ENCODE results near the gene ETV1.

ETV1 gene

DNA sequence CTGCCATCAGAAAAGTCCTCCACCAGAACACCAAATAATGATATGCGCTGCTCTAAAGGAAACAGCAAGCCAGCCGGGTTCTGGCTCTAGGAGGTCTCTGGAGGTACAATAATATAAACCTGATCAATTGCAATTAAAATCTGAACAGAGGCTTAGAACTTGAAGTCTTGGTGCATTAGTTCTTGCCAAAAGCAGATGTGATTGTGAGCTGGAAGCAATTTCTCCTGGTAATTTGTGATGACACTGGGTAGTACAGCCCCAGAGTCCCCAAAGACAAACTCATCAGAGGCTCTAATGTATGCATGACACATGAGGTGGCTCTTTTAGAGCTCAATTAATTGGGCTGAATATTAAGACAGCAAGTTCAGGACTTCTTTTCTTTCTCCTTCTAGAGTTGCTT is 3.3 kb downstream of the ETV1 start:
- DNase-seq, result no peak

DNA sequence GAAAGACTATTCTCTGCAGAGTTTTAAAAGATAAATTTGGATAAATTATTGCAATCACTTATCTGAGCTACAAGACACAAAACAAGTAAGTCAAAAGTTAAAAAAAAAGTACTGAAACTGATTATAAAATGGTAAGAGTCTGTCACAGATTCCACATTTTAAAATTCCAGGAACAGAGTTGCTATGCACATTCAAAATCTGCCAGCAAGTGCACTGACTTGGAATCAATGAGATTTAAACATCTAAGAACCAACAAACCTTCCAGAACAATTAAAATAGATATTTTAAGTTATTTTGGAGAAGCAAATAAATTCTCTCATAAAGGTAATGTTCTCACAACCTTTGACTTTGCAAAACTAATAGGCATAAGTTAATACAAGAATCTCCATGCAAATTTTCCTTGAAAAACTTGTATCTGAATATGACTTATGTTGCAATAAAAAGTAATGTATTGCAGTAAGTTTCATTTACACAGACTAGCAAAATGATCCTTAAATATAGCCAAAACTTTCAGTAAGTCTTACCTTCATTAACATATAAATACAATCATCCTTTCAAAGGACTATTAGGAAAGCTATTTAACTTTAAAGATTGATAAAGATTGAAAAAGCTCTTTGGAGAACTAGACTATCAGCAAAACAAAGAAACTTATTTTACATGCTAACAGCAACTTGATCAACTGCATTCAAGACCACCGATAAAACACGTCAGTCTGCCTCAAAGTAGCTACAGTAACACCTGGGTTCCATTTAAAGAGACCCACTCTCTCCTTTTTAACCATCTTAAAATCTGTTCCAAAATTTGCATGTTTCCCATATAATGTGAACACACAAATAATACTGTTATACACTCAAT is 4.4 kb downstream of the ETV1 start:
- no peak for DNase-seq

DNA sequence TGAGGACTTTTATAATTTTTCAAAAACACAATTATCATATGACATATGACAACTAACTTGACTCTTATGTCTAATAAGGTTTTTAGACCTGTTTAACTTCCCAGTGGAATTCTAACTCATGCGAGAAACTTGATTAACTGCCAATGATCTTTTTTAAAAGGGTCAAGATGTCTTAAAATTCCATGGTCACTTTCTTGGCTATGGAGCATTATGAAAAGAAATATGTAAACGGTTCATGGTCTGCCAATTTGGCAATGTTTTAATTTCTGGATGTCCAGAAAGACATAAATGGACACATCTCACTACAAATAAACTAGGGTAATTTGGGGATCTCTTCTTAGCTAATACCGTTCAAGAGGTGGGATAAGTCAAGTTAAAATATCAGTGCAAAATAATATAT is 5.4 kb downstream of the ETV1 start:
- DNase-seq, result no peak

DNA sequence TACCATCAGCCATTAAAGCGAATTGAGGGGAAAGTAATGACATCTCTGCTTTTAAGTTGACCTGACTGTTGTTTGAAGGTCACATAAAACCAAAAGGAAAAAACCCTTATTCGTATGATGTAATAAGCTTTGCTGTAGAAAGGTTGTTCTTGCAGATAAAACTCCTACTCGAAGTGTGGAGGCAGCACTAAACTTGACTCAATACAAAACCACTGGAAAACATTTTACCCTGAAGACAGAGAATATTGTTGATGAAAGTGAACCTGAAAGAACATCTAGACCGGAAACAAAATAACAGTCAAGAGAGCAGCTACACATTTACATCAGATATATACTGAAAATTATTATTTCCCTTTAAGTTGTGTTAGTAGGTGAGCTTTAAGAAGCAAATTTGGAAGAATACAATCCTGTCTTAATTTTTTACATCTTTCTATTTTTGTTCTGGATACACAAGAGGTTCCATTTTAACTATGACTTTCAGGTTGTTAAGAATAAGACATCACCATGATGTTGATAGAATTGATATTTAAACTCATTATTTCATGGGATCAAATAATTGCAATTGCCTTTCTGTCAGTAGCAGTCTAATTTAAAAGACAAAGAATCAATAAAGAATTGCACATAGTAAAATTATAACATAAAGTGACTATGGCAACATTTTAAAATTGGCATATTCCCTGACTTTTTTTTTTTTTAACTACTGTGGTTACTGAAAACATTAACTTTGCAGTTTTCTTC is 6.4 kb downstream of the ETV1 start:
- no peak for DNase-seq

DNA sequence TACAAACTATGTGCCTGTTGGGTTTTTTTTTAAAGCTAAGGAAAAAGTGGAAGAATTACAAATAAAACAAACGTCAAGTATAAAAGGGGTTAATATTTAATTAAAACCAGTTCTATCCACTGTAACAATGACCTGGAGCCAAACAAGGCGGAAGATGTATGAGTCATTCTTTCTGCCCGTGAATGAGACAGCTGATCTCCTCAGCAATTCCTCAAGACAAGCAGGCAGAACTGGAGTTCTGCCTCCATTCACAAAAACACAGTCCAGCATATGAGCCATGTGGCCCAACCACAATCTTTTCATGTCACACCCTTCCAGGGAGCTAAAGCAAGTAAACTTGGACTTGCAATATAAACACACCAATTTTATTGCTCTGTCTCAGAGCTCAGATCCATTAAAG is 8.4 kb downstream of the ETV1 start:
- no peak for DNase-seq

DNA sequence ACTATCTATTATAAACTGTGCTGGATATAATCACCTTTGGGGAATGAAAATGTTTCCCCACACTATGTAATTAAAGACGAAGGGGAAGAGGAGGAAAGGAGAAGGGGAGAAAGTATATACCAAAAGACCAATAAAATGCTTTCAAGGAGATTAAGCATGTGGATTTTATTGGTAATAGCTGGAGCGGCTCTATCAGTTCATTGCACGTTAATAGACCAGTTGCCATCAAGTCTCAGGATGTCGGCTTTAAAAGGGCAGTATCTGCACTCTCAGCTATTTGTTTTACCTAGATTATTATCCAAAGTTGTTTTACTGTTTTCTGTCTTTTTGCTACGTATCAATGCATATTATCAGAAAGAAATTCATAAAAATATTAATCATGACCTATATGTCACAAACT is 9.0 kb downstream of the ETV1 start:
- no peak for DNase-seq

- no peak for DNase-seq
These were observed 9.6 kb downstream of the ETV1 start for GRCh38 chr7:13979671-13980435.

- DNase-seq, result no peak
These were observed 12.9 kb downstream of the ETV1 start for GRCh38 chr7:13976594-13976993.

- no peak for DNase-seq
These were observed 24.4 kb downstream of the ETV1 start for GRCh38 chr7:13965077-13965476.

DNA sequence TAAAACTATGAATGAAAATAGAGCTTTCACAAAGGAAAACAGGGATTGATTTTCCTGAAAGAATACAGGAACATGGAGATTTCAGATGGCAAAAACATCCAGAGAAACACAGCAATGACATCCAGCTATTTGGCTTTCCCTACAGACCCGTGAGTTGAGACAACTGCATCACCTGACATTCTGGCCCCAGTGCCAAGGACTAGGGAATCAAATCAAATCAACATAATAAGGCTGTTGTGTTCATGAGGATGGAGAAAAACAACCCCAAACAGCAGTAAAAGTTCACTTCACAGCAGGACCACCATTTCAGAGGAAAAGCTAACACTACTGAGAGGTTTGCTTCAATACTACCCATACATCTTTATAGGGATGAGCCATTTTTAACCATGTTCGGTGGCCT is 25.5 kb downstream of the ETV1 start:
- DNase-seq, result no peak

GRCh38 chr7:13955494-13955893 is 34.0 kb downstream of the ETV1 start:
- no peak for DNase-seq

DNA sequence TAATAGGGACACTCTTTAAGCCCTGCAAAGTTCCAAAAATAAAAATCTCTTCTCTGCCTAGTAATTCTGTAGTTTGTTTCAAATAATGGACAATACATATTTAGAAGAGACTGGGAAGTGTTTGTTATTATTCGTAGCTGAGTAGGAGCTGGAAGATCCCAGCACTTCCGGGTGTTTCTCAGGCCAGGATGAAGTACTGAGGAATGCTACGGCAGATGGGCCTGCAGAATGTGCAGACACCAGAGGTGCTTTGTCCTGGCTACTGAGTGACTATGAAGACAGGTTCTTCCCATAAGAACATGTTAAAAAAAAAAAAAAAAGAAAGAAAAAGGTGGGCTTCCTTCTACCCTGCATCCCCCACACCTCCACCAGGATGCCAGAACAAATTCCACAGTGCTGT is 36.1 kb downstream of the ETV1 start:
- DNase-seq, result no peak

DNA sequence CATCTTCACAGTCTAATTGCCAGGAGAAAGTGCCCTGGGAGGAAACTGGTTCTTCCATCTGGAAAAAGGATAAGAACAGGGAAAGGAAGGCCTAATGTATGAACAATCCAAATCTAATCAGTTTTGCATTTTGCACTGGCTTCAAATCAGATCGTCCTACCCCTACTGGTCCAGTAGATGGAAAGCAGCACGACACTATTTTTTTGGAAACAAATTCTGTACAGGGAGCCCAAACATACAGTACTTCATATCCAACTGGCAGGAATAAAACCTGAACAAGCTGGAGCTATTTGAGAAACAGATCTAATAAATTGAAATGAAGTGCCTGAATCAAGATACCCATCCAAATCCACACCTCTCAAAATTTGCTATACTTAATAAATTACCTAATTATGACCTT is 36.5 kb downstream of the ETV1 start:
- DNase-seq, result no peak

GRCh38 chr7:13949939-13950338 is 39.5 kb downstream of the ETV1 start:
- DNase-seq, result no peak

DNA sequence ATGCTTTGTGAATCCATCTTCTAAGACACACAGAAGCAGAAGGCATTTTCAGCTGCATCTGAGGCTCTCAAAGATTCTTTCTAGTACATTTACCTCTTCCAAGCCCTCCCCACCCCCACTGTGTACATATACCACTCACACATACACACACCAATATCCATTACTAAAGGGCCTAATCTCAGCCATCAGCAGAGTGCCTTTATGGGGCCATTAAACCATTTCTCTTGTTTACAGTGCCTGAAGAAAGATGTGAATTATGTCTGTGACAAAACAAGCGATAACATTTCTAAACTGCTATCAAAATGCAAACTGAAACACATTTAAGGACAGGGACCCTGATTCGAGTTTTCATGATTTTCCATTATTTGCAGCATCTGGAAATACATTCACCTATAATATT is 40.0 kb downstream of the ETV1 start:
- DNase-seq, result no peak

- no peak for DNase-seq
These were observed 41.3 kb downstream of the ETV1 start for GRCh38 chr7:13948019-13948801.

- DNase-seq, result no peak
These were observed 41.9 kb downstream of the ETV1 start for GRCh38 chr7:13947535-13947934.

GRCh38 chr7:13946181-13946580 is 43.3 kb downstream of the ETV1 start:
- DNase-seq, result no peak

DNA sequence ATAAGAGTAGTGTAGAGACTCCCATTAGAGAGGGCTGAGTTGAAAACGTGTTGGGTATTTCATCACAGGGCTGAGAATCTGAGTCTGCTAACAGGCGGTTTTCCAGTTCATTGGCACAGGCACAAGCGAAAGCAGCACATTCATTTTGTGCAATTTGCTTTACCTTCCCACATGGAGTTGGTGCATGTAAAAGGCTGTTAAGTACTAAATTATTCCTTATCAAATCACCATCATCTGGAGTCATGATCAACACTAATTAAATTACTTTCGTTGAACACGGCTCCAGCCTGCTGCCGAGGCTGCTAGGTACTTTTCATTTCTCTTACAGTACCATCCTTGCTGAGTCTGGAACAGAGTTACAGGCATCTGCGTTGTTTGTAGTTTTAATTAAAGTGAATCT is 43.8 kb downstream of the ETV1 start:
- DNase-seq, result no peak

GRCh38 chr7:13933536-13933935 is 55.9 kb downstream of the ETV1 start:
- DNase-seq, result no peak

GRCh38 chr7:13933091-13933490 is 56.4 kb downstream of the ETV1 start:
- DNase-seq, result no peak

GRCh38 chr7:13932131-13932530 is 57.3 kb downstream of the ETV1 start:
- no peak for DNase-seq

DNA sequence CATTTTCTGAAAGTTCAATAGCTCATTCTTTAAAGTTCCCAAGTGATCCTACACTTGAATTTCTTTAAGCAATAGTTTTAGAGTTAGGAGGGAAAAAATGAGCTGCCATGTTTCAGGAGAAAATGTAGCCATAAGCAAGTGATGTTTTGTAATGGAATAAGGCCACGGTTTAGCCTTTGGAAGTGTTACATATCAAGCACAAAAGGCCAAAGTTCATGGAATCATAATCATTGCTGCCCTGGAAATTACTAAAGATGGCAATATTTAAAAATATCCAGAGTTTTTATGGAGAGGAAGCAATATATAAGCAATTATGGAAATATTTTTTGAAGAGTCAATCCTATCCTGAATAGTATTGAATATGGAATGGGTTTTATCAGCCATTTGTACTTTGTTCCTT is 68.4 kb downstream of the ETV1 start:
- DNase-seq, result no peak
